ENCODE measurements around the gene ZNF219.

The ZNF219 gene

GRCh38 chr14:21063479-21063878 is 35.0 kb downstream of the ZNF219 start:
- DNase-seq: no peak

- no peak for DNase-seq
These were observed 37.1 kb downstream of the ZNF219 start for GRCh38 chr14:21061347-21061668.

DNA sequence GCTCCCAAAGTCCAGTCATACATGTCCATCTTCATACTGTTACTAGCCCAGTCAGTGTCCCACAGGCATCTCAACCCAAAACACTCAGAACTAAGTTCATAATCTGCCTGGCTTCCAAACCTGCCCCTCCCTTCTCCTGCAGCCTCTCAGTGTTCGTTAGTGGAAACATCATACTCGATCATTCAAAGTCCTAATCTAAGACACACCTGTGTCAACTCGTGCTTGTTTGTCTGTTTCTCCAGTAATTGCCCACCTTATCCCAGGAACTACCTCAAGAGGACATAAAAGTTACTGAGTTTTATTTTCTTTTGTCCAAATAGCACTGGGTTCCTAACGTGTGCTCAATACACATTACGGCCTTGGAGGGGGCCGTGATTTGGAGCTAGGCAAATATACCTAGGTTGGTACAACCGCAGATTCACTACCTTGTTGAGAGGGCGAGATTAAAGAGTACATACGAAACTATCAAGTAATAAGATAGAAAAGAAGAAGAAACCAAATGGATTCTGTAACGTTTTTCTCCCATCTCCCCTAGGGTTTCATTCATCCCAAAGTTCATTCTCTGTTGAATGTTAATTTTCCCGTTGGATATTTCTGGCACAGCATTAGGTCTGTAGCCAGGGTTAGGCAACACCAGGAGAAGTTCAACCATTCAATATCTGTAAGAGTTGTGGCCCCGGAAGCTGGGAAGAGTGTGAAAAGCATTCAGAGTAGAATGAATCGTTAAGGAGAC is 37.7 kb downstream of the ZNF219 start:
- no peak for DNase-seq

GRCh38 chr14:21059842-21060613 is 38.4 kb downstream of the ZNF219 start:
- no peak for DNase-seq

DNA sequence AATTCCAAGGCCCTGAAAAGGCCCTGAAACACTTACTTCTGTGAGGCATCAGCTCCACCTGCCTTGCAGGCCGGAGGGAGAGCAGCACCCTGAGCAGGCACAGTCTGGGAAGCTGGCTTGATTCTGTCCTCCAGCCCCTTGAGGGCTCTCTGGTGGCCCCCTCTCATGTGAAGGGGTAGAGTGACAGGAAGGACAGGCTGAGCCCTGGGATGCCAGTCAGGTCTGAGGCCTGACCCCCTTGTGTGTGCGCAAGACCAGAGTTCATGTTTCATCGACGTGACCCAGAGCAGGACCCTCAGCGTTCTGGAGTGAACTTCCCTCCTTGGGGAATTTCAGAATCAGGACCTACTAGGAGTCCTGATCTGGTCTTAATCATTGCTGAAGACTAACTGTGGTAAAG is 39.6 kb downstream of the ZNF219 start:
- DNase-seq: no peak

DNA sequence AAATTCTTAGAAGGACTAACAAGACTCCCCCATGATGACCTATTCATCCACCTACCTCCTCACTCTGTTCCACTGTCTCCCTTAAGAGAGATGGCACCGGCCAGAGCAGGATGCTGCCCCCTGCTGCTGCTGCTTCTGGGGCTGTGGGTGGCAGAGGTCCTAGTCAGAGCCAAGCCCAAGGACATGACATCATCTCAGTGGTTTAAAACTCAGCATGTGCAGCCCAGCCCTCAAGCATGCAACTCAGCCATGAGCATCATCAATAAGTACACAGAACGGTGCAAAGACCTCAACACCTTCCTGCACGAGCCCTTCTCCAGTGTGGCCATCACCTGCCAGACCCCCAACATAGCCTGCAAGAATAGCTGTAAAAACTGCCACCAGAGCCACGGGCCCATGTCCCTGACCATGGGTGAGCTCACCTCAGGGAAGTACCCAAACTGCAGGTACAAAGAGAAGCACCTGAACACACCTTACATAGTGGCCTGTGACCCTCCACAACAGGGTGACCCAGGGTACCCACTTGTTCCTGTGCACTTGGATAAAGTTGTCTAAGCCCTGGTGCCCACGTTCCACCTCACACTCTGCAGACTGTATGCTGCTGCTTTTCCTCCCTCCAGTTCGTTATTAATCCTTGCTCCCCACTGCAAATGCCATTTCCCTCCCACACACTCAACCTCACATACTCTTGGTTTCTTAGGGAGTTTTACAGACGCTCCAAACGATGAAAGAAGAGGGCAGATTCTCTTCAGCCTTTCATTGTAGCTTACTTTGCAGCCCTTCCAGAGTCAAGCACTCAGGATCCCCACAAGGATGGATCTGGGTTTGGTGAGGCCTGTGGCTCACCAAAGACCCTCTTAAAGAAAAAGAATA is 40.4 kb downstream of the ZNF219 start, which contains the start of gene RNASE8:
TSS of gene RNASE8 (plus strand) at position 20 of the 873 bp plus-strand sequence. CDS start at position 91, 71 bp downstream.
- DNase-seq: no peak

GRCh38 chr14:21056520-21057163 is 41.8 kb downstream of the ZNF219 start:
- no peak for DNase-seq

- no peak for DNase-seq
These were observed 42.9 kb downstream of the ZNF219 start for GRCh38 chr14:21055432-21056117.

DNA sequence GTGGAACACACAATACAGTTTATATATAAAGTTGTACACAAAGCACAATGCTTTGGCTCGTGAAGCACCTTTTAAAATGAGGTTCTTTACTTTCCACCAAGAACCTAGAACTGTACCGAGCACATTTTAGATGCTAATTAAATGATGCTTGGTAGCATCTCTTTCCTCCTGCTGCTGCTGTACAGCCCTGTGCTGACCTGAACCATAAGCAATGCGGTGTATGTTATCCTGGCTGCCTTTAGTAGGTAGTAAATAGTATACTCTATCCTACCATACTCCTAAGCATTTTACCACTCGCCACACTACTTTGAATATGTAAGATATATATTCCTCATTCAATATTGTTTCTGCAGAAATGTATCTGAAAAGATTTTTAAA is 43.7 kb downstream of the ZNF219 start:
- no peak for DNase-seq

DNA sequence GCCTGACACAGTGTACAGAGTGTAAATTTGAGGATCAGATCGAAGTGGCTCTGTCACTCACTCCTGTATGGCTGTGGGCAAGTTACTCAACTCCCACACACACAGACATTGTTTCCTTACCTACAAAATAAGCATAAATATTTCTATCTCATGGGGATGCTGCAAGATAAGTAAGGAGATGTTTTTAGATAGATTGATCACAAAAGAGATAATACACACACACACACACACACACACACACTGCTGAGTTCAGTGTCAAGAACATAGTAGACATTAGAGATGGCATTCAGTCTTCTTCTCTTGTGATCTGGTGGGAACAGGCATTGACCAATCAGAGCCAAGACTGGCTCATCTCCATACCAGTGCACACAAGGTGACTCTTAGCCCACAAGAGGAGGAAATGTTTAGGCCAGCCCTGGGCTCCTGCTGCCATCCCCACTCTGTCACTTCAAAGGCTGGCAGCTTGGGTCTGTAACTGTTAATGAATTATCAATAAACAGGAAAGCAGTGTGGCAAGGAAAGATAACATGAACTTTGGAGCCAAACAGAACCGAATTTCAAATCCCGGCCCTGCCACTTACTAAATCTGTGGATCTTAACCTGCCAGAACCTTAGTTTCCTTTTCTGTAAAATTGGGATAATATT is 44.2 kb downstream of the ZNF219 start:
- no peak for DNase-seq

DNA sequence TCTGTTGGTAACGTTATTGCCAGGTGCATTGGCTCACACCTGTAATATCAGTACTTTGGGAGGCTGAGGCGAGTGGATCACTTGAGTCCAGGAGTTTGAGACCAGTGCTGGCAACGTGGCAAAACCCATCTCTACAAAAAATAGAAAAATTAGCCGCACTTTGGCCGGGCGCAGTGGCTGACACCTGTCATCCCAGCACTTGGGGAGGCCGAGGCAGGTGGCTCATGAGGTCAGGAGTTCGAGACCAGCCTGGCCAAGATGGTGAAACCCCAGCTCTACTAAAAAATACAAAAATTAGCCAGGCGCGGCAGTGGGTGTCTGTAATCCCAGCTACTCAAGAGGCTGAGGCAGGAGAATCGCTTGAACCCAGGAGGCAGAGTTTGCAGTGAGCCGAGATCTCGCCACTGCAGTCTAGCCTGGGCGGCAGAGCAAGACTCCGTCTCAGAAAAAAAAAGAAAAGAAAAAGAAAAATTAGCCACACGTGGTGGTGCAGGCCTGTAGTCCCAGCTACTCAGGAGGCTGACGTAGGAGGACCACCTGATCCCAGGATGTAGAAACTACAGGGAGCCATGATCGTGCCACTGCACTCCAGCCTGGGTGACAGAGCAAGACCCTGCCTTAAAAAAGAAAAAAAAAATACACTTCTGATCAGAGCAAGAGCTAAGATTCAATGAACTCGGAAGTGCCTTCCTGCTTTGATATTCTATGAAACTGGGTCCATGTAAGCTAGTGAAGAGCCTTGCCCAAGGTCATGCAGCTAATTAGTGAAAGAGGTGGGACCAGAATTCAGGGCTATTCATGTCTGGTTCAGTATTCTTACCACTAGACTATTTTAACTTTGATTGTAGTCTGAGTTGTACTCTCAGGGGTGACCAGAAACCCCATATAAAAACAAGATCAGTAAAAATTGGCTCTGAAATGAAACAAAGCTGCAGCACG is 45.0 kb downstream of the ZNF219 start:
- no peak for DNase-seq

- DNase-seq: no peak
These were observed 47.9 kb downstream of the ZNF219 start for GRCh38 chr14:21050597-21050996.

- no peak for DNase-seq
These were observed 49.2 kb downstream of the ZNF219 start for GRCh38 chr14:21049271-21049673.

DNA sequence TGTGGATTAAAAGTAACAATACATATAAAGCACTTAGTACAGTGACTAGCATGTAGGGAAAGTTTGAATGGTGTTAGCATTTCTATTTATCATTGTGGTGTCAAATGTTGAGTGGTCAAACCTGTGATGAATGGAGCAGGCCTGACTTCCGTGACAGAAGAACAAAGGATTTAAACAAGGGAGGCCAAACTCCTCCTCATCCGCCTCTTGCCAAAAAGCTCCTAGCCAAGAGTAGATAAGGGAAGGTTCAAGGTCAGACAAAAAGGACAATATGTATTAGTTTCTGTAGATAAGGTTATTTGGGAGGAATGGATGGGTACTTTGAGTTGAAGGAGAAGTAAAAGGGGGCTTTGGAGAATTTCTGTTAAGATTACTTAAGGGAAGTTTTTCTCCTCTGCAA is 49.8 kb downstream of the ZNF219 start:
- no peak for DNase-seq

DNA sequence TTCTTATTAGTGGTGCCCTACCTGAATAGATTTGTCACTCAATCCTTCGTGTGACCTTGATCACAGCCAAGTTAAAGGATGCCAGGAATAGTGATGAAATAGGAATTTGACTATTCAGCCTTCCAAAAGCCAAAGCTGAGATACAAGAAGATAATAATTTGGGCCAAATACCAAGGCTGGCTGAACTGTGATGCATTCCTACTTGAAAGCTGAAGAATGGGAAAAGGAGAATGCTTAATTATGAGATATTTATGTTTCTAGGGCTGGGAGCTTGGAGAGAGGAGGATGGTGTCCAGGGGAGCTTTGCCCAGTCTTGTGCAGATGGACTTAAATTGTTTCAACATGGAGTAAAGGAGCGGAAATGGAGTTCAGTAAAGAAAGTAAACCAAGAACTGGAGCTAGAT is 51.1 kb downstream of the ZNF219 start:
- no peak for DNase-seq

GRCh38 chr14:21043974-21044618 is 54.4 kb downstream of the ZNF219 start:
- no peak for DNase-seq

DNA sequence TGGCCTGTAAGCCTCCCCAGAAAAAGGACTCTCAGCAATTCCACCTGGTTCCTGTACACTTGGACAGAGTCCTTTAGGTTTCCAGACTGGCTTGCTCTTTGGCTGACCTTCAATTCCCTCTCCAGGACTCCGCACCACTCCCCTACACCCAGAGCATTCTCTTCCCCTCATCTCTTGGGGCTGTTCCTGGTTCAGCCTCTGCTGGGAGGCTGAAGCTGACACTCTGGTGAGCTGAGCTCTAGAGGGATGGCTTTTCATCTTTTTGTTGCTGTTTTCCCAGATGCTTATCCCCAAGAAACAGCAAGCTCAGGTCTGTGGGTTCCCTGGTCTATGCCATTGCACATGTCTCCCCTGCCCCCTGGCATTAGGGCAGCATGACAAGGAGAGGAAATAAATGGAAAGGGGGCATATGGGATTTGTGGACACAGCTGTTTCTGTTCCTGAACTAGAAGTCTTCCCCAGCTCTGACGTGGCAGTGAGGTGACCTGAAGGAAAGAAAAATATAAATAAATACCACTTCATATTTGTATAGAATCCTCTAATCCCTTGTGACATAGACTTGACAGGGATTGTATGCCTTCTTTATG is 55.0 kb downstream of the ZNF219 start:
- no peak for DNase-seq

DNA sequence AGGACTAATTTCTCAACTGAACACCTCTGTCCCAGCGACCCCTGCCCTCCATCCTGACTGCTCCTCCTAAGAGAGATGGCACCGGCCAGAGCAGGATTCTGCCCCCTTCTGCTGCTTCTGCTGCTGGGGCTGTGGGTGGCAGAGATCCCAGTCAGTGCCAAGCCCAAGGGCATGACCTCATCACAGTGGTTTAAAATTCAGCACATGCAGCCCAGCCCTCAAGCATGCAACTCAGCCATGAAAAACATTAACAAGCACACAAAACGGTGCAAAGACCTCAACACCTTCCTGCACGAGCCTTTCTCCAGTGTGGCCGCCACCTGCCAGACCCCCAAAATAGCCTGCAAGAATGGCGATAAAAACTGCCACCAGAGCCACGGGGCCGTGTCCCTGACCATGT is 55.5 kb downstream of the ZNF219 start:
- no peak for DNase-seq

DNA sequence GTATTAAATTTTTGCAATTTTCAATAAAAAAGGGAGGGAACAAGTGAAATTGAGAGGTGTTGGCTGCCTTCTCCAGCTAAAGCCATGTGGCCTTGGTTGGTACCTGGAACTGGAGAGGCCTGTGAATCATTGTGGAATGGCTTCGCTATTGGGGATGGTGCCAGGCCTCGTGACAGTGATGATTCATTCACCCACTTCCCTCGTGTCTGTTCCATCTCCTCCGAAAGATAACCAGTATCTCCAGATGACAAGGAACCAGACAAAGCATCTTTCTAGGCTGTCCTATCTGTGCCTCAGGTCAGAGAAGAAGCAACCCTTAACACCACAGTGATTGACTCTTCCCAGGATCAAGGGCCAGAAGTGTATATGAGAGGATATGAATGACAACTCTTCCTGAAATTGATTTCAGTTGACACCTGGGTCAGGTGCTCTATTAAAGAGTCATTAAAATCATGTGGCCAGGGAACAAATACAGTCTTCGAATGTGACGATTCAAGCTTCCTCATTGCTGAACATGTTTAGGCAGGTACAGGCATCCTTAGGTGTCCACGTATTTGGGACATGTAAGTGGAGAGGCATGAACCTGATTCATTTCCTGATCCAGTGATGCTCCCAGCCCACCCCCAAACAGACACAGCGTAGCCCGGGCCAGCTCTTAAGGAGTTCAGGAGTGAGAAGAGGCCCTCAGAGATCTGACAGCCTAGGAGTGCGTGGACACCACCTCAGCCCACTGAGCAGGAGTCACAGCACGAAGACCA is 56.6 kb downstream of the ZNF219 start, which contains the start of gene RNASE7:
TSS of gene RNASE7 (plus strand) at position 687 of the 758 bp plus-strand sequence. CDS start 631 bp downstream, outside the sequence.
- no peak for DNase-seq

Measured in NCI-H524 (cell line).